ENCODE data around the gene MEN1. TPM values are rescaled to one million over a fixed set of nuclear protein-coding genes. Genes with fewer than 3 reads are reported as not detected.

The MEN1 gene
- total and polyA plus RNA-seq, 2 of the 13 experiments (the other 11 are each of a cell fraction or from before 2014, with no cell fraction given): 20.5 to 27.3 TPM

- TF ChIP-seq BRF2 (CRISPR knock-in tag; IDR thresholded peaks at IDR 0.05) (no peak), ZNF496 (CRISPR knock-in tag; IDR thresholded peaks at IDR 0.05; ENCODE audit: insufficient replicate concordance) (no peak), IRF2 (CRISPR knock-in tag; IDR thresholded peaks at IDR 0.05) (0 out of 2 replicates have a peak, but pooled peaks have one; percentile 43), GABPA (IDR thresholded peaks at IDR 0.05; ENCODE audit: low read depth, low read length) (peak; percentile 29; the same call in 1 of the 2 replicates), GABPA (CRISPR knock-in tag; IDR thresholded peaks at IDR 0.05; ENCODE audit: low read depth) (peak; percentile 30; the same call in 1 of the 2 replicates), CHD2 (IDR thresholded peaks at IDR 0.05; ENCODE audit: low read depth, low read length) (no peak), GATA4 (IDR thresholded peaks at IDR 0.05; ENCODE audit: borderline replicate concordance, low read depth) (no peak), ZNF777 (CRISPR knock-in tag; IDR thresholded peaks at IDR 0.05) (peak; percentile 45; the same call in 1 of the 2 replicates), ZEB1 (IDR thresholded peaks at IDR 0.05; ENCODE audit: insufficient replicate concordance, low read depth) (peak; percentile 43), ZNF670 (CRISPR knock-in tag; IDR thresholded peaks at IDR 0.05; ENCODE audit: borderline replicate concordance) (peak; percentile 66; the same call in 1 of the 2 replicates), ZNF704 (CRISPR knock-in tag; IDR thresholded peaks at IDR 0.05; ENCODE audit: borderline replicate concordance) (no peak), KDM2A (CRISPR knock-in tag; IDR thresholded peaks at IDR 0.05; ENCODE audit: borderline replicate concordance, low read depth) (peak; percentile 86; the same call in 1 of the 2 replicates), NFAT5 (CRISPR knock-in tag; IDR thresholded peaks at IDR 0.05) (no peak), MEIS2 (CRISPR knock-in tag; IDR thresholded peaks at IDR 0.05) (peak; percentile 23; the same call in 1 of the 2 replicates), ZNF557 (CRISPR knock-in tag; IDR thresholded peaks at IDR 0.05) (no peak), NCOR1 (IDR thresholded peaks at IDR 0.05; ENCODE audit: borderline replicate concordance, low read length) (peak; percentile 29; the same call in 1 of the 2 replicates), SALL1 (CRISPR knock-in tag; IDR thresholded peaks at IDR 0.05) (peak; percentile 15; the same call in 1 of the 2 replicates), ZNF337 (CRISPR knock-in tag; IDR thresholded peaks at IDR 0.05; ENCODE audit: borderline replicate concordance, low read depth) (0 out of 2 replicates have a peak, but pooled peaks have one; percentile 35), GFI1 (CRISPR knock-in tag; IDR thresholded peaks at IDR 0.05; ENCODE audit: borderline replicate concordance) (no peak)
These were observed 7.0 kb downstream of the MEN1 start, which contains the start of gene MAP4K2 (continued) for GRCh38 chr11:64803158-64803845.

Data from HepG2 (cell line).